GM06990 (cell line): ENCODE data around the gene CDKN2A.

Experiments
- DNase-seq: peaks from one replicate; pipeline ENCODE4 v3.0.0-alpha.2; 2011; ENCODE audit not compliant: insufficient read length; ENCODE audit errors: extremely low read depth
- H3K27me3 ChIP-seq: replicated peaks from 2 replicates; pipeline ENCODE4 v1.6.0; 2011; ENCODE audit warnings: low read length; ENCODE audit not compliant: control insufficient read depth, insufficient read depth
- H3K36me3 ChIP-seq: 2 replicates; pipeline ENCODE4 v1.5.1; 2011; ENCODE audit warnings: low read length; ENCODE audit not compliant: control insufficient read depth, insufficient read depth
- H3K4me3 ChIP-seq: replicated peaks from 2 replicates; pipeline ENCODE4 v1.5.1; 2011; ENCODE audit warnings: low read depth, mild to moderate bottlenecking, control low read depth, low read length
- TF ChIP-seq, protein P1 (sequence below): IDR thresholded peaks from 2 replicates; pipeline ENCODE4 v1.5.1; 2011; ENCODE audit warnings: low read length, control low read depth, mild to moderate bottlenecking, inconsistent platforms; ENCODE audit not compliant: insufficient read depth, poor library complexity, severe bottlenecking

Gene CDKN2A

GRCh38 chr9:21993893-21994555, at the start of gene CDKN2A:
CDKN2A (minus strand) TSS chr9:21994392.
- H3K36me3 ChIP-seq: no peaks in the 10 kb centered on the region
- H3K4me3 ChIP-seq: peak within 1 kb of the TSS; percentile 81
- H3K27me3 ChIP-seq: no peaks in the 10 kb centered on the region
- TF ChIP-seq, protein P1, sequence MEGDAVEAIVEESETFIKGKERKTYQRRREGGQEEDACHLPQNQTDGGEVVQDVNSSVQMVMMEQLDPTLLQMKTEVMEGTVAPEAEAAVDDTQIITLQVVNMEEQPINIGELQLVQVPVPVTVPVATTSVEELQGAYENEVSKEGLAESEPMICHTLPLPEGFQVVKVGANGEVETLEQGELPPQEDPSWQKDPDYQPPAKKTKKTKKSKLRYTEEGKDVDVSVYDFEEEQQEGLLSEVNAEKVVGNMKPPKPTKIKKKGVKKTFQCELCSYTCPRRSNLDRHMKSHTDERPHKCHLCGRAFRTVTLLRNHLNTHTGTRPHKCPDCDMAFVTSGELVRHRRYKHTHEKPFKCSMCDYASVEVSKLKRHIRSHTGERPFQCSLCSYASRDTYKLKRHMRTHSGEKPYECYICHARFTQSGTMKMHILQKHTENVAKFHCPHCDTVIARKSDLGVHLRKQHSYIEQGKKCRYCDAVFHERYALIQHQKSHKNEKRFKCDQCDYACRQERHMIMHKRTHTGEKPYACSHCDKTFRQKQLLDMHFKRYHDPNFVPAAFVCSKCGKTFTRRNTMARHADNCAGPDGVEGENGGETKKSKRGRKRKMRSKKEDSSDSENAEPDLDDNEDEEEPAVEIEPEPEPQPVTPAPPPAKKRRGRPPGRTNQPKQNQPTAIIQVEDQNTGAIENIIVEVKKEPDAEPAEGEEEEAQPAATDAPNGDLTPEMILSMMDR: peak; percentile 44
- peak; percentile 86 for DNase-seq

DNA sequence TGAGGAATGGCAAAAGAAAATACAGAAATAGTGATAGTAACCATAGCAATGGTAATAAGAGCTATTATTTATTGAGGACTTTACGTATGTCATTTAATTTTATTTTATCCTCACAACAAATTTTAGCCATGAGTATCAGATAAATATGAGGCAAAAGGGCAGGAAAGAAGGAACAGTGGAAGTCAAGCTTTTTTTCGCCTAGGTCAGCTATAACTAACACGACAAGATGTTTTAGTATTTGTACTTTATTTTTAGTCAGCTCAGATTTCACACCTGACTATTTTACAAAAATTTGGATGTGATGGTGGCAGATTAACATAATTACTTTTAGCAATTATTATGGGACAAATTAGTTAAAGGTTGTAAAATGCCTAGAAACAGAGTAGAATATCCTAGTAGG, 49.7 kb upstream of the CDKN2A start:
- no peak overlapping the region for H3K4me3 ChIP-seq
- H3K27me3 ChIP-seq: no peaks in the 10 kb centered on the region
- H3K36me3 ChIP-seq: no peaks in the 10 kb centered on the region
- TF ChIP-seq, protein P1: no peak
- no peak for DNase-seq

DNA sequence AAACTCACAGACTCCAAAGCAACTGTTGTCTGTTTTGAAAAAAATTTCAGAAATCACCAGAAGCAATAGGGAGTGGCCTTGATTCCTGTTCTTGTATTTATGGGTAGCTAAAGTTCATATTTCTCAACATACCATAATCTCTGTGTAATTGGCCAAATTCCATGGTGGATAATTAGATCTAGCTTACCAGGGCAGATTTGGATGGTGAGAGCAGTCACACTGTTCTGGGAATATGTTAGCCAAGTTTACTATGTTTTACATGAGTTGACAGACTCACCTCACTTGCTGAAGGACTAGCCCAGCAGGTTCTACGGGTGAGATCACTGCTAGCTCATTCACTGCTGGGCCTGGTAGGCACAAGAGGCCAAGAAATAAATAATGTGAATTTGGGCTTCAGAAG, 47.6 kb upstream of the CDKN2A start:
- Histone ChIP-seq H3K36me3 (no peaks in the 10 kb centered on the region), H3K4me3 (no peak overlapping the region), H3K27me3 (no peaks in the 10 kb centered on the region)
- TF ChIP-seq, protein P1: no peak
- no peak for DNase-seq

DNA sequence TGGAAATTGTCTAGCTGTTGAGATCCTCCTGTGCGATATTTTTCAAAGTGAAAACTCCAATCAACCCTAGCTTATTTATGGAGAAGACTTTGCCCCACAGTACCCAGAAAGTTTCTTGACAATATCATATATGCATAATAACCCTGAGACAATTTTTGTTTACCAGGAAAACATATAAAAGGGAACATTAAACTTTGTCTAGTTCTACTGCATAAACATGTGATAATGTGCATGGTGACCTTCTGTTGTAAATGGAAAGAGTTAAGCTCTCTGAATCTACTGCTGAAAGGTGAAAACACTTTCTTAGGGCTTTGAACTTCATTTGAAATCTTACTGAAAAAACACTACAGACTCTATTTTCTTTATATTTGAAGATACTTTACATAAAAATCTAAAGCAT, 47.2 kb upstream of the CDKN2A start:
- TF ChIP-seq, protein P1: no peak
- no peak overlapping the region for H3K4me3 ChIP-seq
- no peaks in the 10 kb centered on the region for H3K27me3 ChIP-seq
- no peak for DNase-seq
- H3K36me3 ChIP-seq: no peaks in the 10 kb centered on the region

DNA sequence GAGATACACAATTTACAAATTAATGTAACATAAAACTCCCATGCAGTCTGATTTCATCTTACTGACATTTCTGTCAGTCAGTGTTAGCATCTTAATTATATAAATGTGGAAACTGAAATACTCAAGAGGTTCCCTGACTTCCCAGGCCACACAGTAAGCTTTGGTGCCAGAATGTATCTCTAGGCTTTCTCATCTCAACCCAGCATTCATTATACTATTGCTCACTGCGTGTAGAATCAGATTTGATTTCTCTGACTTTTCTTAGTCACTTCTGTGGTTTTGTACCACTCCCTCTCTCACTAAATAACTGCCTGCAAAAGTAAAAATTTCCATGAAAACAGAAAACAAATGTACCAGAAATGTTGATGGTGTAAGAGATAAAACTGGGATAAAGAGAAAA, 46.6 kb upstream of the CDKN2A start:
- H3K27me3 ChIP-seq: no peaks in the 10 kb centered on the region
- no peaks in the 10 kb centered on the region for H3K36me3 ChIP-seq
- H3K4me3 ChIP-seq: no peak overlapping the region
- TF ChIP-seq, protein P1: no peak
- no peak for DNase-seq

DNA sequence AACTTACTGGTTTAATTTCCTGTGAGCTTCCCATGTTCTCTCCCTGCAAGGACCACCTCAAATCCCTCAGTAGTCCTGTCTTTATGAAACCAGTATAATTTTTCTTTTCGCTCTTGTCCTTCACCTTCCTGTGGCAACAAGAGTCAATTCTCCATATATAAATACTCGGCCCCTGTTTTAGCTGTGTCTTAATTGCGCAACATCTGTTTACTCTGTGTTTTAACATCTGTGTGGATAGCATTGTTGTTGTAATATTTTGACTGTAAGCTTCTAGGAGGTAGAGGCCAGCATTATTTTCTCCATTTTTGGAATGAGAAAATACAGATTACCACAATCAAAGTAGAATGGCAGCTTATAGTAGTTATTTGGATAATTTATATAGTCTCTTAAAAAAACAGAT, 45.1 kb upstream of the CDKN2A start:
- TF ChIP-seq, protein P1: no peak
- Histone ChIP-seq H3K4me3 (no peak overlapping the region), H3K36me3 (no peaks in the 10 kb centered on the region), H3K27me3 (no peaks in the 10 kb centered on the region)
- no peak for DNase-seq
